HEK293 (cell line): ENCODE data around the gene LCN9.

Source experiments
- CTCF ChIA-PET: fragments of 350-600 bp; formaldehyde crosslinking; extraction: SDS; loops from one replicate; lab custom pipeline; 2021; ENCODE audit warnings: antibody characterized with exemption; lab: Yijun Ruan, JAX
- POLR2A ChIA-PET: fragments of 300-600 bp; formaldehyde crosslinking; extraction: SDS; loops from one replicate; lab custom pipeline; 2020; ENCODE audit warnings: antibody characterized with exemption, inconsistent platforms; lab: Yijun Ruan, JAX
- H3K27ac ChIP-seq: fragments of 200-500 bp; sonication (Bioruptor generic); 2 replicates; pipeline ENCODE4 v1.5.1; 2014; ENCODE audit warnings: low read depth, low read length, control low read depth, inconsistent platforms; ENCODE audit errors: extremely low read depth
- H3K36me3 ChIP-seq, 2 experiments: fragments of 200-500 bp in 1 of 2; sonication (Bioruptor generic) in 1 of 2; 1 replicate in 1 of 2; 2 replicates in 1 of 2; pipeline ENCODE4 v1.5.1; 2014 to 2017; ENCODE audit warnings: inconsistent platforms in 2 of 2, low read length in 2 of 2; ENCODE audit not compliant: control insufficient read depth in 2 of 2, insufficient read depth in 1 of 2
- H3K4me1 ChIP-seq: fragments of 200-500 bp; sonication (Bioruptor generic); 2 replicates; pipeline ENCODE4 v1.5.1; 2014; ENCODE audit warnings: mild to moderate bottlenecking, low read length, inconsistent platforms; ENCODE audit not compliant: control insufficient read depth, insufficient read depth
- H3K4me3 ChIP-seq: 2 replicates; pipeline ENCODE4 v1.5.1; 2011; ENCODE audit warnings: low read depth, mild to moderate bottlenecking, control low read depth, low read length, moderate library complexity
- H3K9me3 ChIP-seq: fragments of 200-500 bp; sonication (Bioruptor generic); 2 replicates; pipeline ENCODE4 v1.5.1; 2014; ENCODE audit warnings: low read depth, low read length, inconsistent platforms; ENCODE audit not compliant: control insufficient read depth, insufficient read depth
- GFI1B ChIP-seq: fragments of 450-650 bp; formaldehyde crosslinking; IDR thresholded peaks from 2 replicates; pipeline ENCODE4 v1.5.1; 2016; ENCODE audit warnings: missing biosample characterization, missing genetic modification characterization
- HOXA7 ChIP-seq: sonication (generic); formaldehyde crosslinking; IDR thresholded peaks from 2 replicates; pipeline ENCODE4 v1.8.1; 2022; ENCODE audit warnings: missing genetic modification reagents, borderline replicate concordance
- KLF1 ChIP-seq: fragments of 450-650 bp; formaldehyde crosslinking; IDR thresholded peaks from 2 replicates; pipeline ENCODE4 v1.5.1; 2016; ENCODE audit warnings: missing biosample characterization, missing genetic modification characterization
- KLF10 ChIP-seq: fragments of 450-650 bp; IDR thresholded peaks from 2 replicates; pipeline ENCODE4 v1.5.1; 2018; ENCODE audit warnings: missing biosample characterization, mild to moderate bottlenecking, missing genetic modification characterization
- MZF1 ChIP-seq: fragments of 450-650 bp; formaldehyde crosslinking; IDR thresholded peaks from 2 replicates; pipeline ENCODE4 v1.5.1; 2017; ENCODE audit warnings: missing biosample characterization, missing genetic modification characterization, borderline replicate concordance
- RBAK ChIP-seq: fragments of 450-650 bp; formaldehyde crosslinking; IDR thresholded peaks from 2 replicates; pipeline ENCODE4 v1.5.1; 2016; ENCODE audit warnings: missing biosample characterization, missing genetic modification characterization
- REPIN1 ChIP-seq: fragments of 450-650 bp; formaldehyde crosslinking; IDR thresholded peaks from 2 replicates; pipeline ENCODE4 v1.5.1; 2017; ENCODE audit warnings: missing biosample characterization, missing genetic modification characterization, low read depth
- REST ChIP-seq: fragments of 450-650 bp; formaldehyde crosslinking; IDR thresholded peaks from 2 replicates; pipeline ENCODE4 v1.5.1; 2016; ENCODE audit warnings: missing biosample characterization, missing genetic modification characterization
- SCRT2 ChIP-seq: fragments of 450-650 bp; formaldehyde crosslinking; IDR thresholded peaks from 2 replicates; pipeline ENCODE4 v1.5.1; 2016; ENCODE audit warnings: missing biosample characterization, missing genetic modification characterization
- ZBTB21 ChIP-seq: fragments of 450-650 bp; formaldehyde crosslinking; IDR thresholded peaks from 2 replicates; pipeline ENCODE4 v1.5.1; 2017; ENCODE audit warnings: missing biosample characterization, missing genetic modification characterization
- ZFHX2 ChIP-seq: fragments of 450-650 bp; formaldehyde crosslinking; conservative IDR thresholded peaks from 2 replicates; pipeline ENCODE4 v1.5.1; 2016; ENCODE audit warnings: missing biosample characterization, missing genetic modification characterization
- ZIC2 ChIP-seq: fragments of 450-650 bp; formaldehyde crosslinking; IDR thresholded peaks from 2 replicates; pipeline ENCODE4 v1.5.1; 2016; ENCODE audit warnings: missing biosample characterization, missing genetic modification characterization
- ZNF175 ChIP-seq: fragments of 450-650 bp; formaldehyde crosslinking; IDR thresholded peaks from 2 replicates; pipeline ENCODE4 v1.5.1; 2016; ENCODE audit warnings: missing biosample characterization, missing genetic modification characterization
- ZNF202 ChIP-seq: fragments of 450-650 bp; formaldehyde crosslinking; IDR thresholded peaks from 2 replicates; pipeline ENCODE4 v1.5.1; 2016; ENCODE audit warnings: missing biosample characterization, missing genetic modification characterization, borderline replicate concordance
- ZNF274 ChIP-seq, 2 experiments: fragments of 200-500 bp in 1 of 2; fragments of 450-650 bp in 1 of 2; sonication (Bioruptor generic) in 1 of 2; formaldehyde crosslinking in 1 of 2; IDR thresholded peaks; 2 replicates each; pipeline versions ENCODE4 v1.5.1 to v1.6.1; 2014 to 2016; ENCODE audit warnings: borderline replicate concordance in 1 of 2, inconsistent platforms in 1 of 2, low read length in 1 of 2, missing biosample characterization in 1 of 2, missing genetic modification characterization in 1 of 2
- ZNF366 ChIP-seq: fragments of 450-650 bp; formaldehyde crosslinking; conservative IDR thresholded peaks from 2 replicates; pipeline ENCODE4 v1.5.1; 2016; ENCODE audit warnings: missing biosample characterization, missing genetic modification characterization
- ZNF488 ChIP-seq: fragments of 450-650 bp; formaldehyde crosslinking; IDR thresholded peaks from 2 replicates; pipeline ENCODE4 v1.5.1; 2016; ENCODE audit warnings: missing biosample characterization, missing genetic modification characterization
- ZNF548 ChIP-seq: fragments of 450-650 bp; formaldehyde crosslinking; IDR thresholded peaks from 2 replicates; pipeline ENCODE4 v1.5.1; 2016; ENCODE audit warnings: missing biosample characterization, missing genetic modification characterization
- ZNF600 ChIP-seq: fragments of 450-650 bp; formaldehyde crosslinking; IDR thresholded peaks from 2 replicates; pipeline ENCODE4 v1.5.1; 2016; ENCODE audit warnings: missing biosample characterization, missing genetic modification characterization
- ZNF654 ChIP-seq: fragments of 450-650 bp; formaldehyde crosslinking; IDR thresholded peaks from 2 replicates; pipeline ENCODE4 v1.5.1; 2016; ENCODE audit warnings: low read depth, missing biosample characterization, missing genetic modification characterization
- ZNF692 ChIP-seq: fragments of 450-650 bp; formaldehyde crosslinking; IDR thresholded peaks from 2 replicates; pipeline ENCODE4 v1.5.1; 2016; ENCODE audit warnings: missing biosample characterization, missing genetic modification characterization
- ZNF701 ChIP-seq: fragments of 450-650 bp; formaldehyde crosslinking; IDR thresholded peaks from 2 replicates; pipeline ENCODE4 v1.5.1; 2016; ENCODE audit warnings: missing biosample characterization, missing genetic modification characterization
- ZNF830 ChIP-seq: fragments of 450-650 bp; IDR thresholded peaks from 2 replicates; pipeline ENCODE4 v1.5.0; 2018; ENCODE audit warnings: missing biosample characterization, missing genetic modification characterization, low read depth, mild to moderate bottlenecking, moderate library complexity

The LCN9 gene

GRCh38 chr9:135694414-135694813 lies 31.3 kb downstream of the LCN9 start:
- H3K27ac ChIP-seq: no peak overlapping the region
- no peaks in the 10 kb centered on the region for H3K4me1 ChIP-seq
- no peaks in the 10 kb centered on the region for H3K9me3 ChIP-seq
- no peak for TF ChIP-seq ZNF202
- TF ChIP-seq MZF1: no peak
- TF ChIP-seq ZNF274 (IDR thresholded peaks at IDR 0.05; ENCODE audit: low read length): no peak
- no peak for TF ChIP-seq ZNF274 (tag by site-specific recombination; IDR thresholded peaks at IDR 0.05; ENCODE audit: borderline replicate concordance)
- no peak for TF ChIP-seq ZNF175 (tag by site-specific recombination)
- no peak for TF ChIP-seq ZNF830 (tag by site-specific recombination)
- TF ChIP-seq REPIN1 (tag by site-specific recombination): no peak
- TF ChIP-seq ZNF701: no peak
- TF ChIP-seq ZNF366 (tag by site-specific recombination): no peak
- TF ChIP-seq HOXA7: no peak
- no peak for TF ChIP-seq RBAK (tag by site-specific recombination)
- no peak for TF ChIP-seq KLF10 (tag by site-specific recombination)
- no peak for TF ChIP-seq ZNF548 (tag by site-specific recombination)
- no peak for TF ChIP-seq GFI1B (tag by site-specific recombination)
- no peak for TF ChIP-seq SCRT2
- no peak for TF ChIP-seq ZBTB21 (tag by site-specific recombination)
- POLR2A ChIA-PET: no interaction called here
- CTCF ChIA-PET: interaction anchor here (0.8 to 1.3 kb wide), 5 partner anchors 9 to 108 kb away, joined by 3 read pairs; no protein-coding TSS in a partner anchor
- no peak overlapping the region for H3K4me3 ChIP-seq
- no peaks in the 10 kb centered on the region for H3K36me3 ChIP-seq

- Histone ChIP-seq H3K27ac (no peak overlapping the region), H3K4me3 (no peak overlapping the region), H3K36me3 (no peaks in the 10 kb centered on the region), H3K9me3 (no peaks in the 10 kb centered on the region), H3K4me1 (no peaks in the 10 kb centered on the region)
- CTCF ChIA-PET: interaction anchor here (1.2 kb wide), 1 partner anchor 9 kb away, joined by 3 read pairs; no protein-coding TSS in a partner anchor
- POLR2A ChIA-PET: no interaction called here
- TF ChIP-seq ZNF600 (tag by site-specific recombination) (no peak), ZFHX2 (tag by site-specific recombination) (0 out of 2 replicates have a peak, but pooled peaks have one; percentile 2), ZNF654 (tag by site-specific recombination) (no peak)
These were observed 31.9 kb downstream of the LCN9 start for GRCh38 chr9:135695036-135695435.

- CTCF ChIA-PET: interaction anchor here (0.6 kb wide), 1 partner anchor 261 kb away, joined by 3 read pairs; no protein-coding TSS in a partner anchor
- H3K4me3 ChIP-seq: no peak overlapping the region
- TF ChIP-seq ZIC2 (peak; percentile 98), ZNF488 (tag by site-specific recombination) (no peak), ZNF692 (tag by site-specific recombination) (no peak), KLF1 (tag by site-specific recombination) (no peak), ZNF175 (tag by site-specific recombination) (no peak), REST (tag by site-specific recombination) (no peak)
These were observed 32.5 kb downstream of the LCN9 start for GRCh38 chr9:135695642-135696041.

More at GRCh38 chr9:135695642-135696041, 32.5 kb downstream of the LCN9 start:
- Histone ChIP-seq H3K4me1 (no peaks in the 10 kb centered on the region), H3K9me3 (no peaks in the 10 kb centered on the region), H3K36me3 (no peaks in the 10 kb centered on the region), H3K27ac (no peak overlapping the region)
- POLR2A ChIA-PET: no interaction called here
